Neuronal stem cell (in vitro differentiated cells): ENCODE data around the gene DNAJC9.

Experiments used
- DNase-seq: peaks from one replicate; pipeline ENCODE4 v3.0.0-alpha.2; 2013; ENCODE audit warnings: low spot score
- H2AFZ ChIP-seq: one replicate; pipeline ENCODE4 v1.6.1; 2013; ENCODE audit warnings: mild to moderate bottlenecking, low read length, inconsistent platforms
- H2AK5ac ChIP-seq: 2 replicates; pipeline ENCODE4 v1.6.1; 2013; ENCODE audit warnings: low read depth, mild to moderate bottlenecking, inconsistent platforms, low read length, moderate library complexity, mixed read lengths
- H2BK120ac ChIP-seq: 2 replicates; pipeline ENCODE4 v1.6.1; 2013; ENCODE audit warnings: low read depth, mild to moderate bottlenecking, inconsistent platforms, low read length, moderate library complexity, mixed read lengths
- H2BK12ac ChIP-seq: one replicate; pipeline ENCODE4 v1.6.1; 2013; ENCODE audit warnings: low read length, inconsistent platforms
- H2BK15ac ChIP-seq: 2 replicates; pipeline ENCODE4 v1.6.1; 2013; ENCODE audit warnings: mild to moderate bottlenecking, low read length, inconsistent platforms, mixed read lengths
- H2BK5ac ChIP-seq: one replicate; pipeline ENCODE4 v1.6.1; 2013; ENCODE audit warnings: inconsistent platforms, mild to moderate bottlenecking, low read length, moderate library complexity
- H3K14ac ChIP-seq: one replicate; pipeline ENCODE4 v1.6.1; 2013; ENCODE audit warnings: low read length, inconsistent platforms
- H3K18ac ChIP-seq: 2 replicates; pipeline ENCODE4 v1.6.1; 2013; ENCODE audit warnings: low read length, inconsistent platforms
- H3K23ac ChIP-seq: 2 replicates; pipeline ENCODE4 v1.6.1; 2013; ENCODE audit warnings: low read depth, mild to moderate bottlenecking, mixed read lengths, low read length, inconsistent platforms; ENCODE audit not compliant: poor library complexity
- H3K27ac ChIP-seq: replicated peaks from 3 replicates; pipeline ENCODE4 v1.5.1; 2013; ENCODE audit warnings: low read length, inconsistent platforms
- H3K27me3 ChIP-seq, 3 experiments: 2 replicates each; pipeline ENCODE4 v1.6.1; 2013; ENCODE audit warnings: low read length in 3 of 3, mild to moderate bottlenecking in 2 of 3, inconsistent platforms in 1 of 3, low read depth in 1 of 3, mixed read lengths in 1 of 3, moderate library complexity in 1 of 3; ENCODE audit not compliant: control insufficient read depth in 3 of 3, insufficient read depth in 3 of 3
- H3K36me3 ChIP-seq, 2 donors: replicated peaks in 1 of 2; 2 replicates each; pipeline ENCODE4 v1.6.1; 2013; ENCODE audit warnings: low read length in 2 of 2; ENCODE audit not compliant: control insufficient read depth in 2 of 2, insufficient read depth in 2 of 2
- H3K4ac ChIP-seq: 2 replicates; pipeline ENCODE4 v1.6.1; 2013; ENCODE audit warnings: inconsistent platforms, mild to moderate bottlenecking, low read length, moderate library complexity
- H3K4me1 ChIP-seq, 2 donors: 1 replicate in 1 of 2; 2 replicates in 1 of 2; pipeline ENCODE4 v1.6.1; 2013; ENCODE audit warnings: low read length in 2 of 2, low read depth in 1 of 2; ENCODE audit not compliant: control insufficient read depth in 2 of 2, insufficient read depth in 1 of 2
- H3K4me2 ChIP-seq: one replicate; pipeline ENCODE4 v1.6.1; 2013; ENCODE audit warnings: mild to moderate bottlenecking, low read length, inconsistent platforms; ENCODE audit not compliant: insufficient read depth, poor library complexity, severe bottlenecking
- H3K4me3 ChIP-seq, 2 donors: 2 replicates each; pipeline ENCODE4 v1.5.1; 2013; ENCODE audit warnings: low read length in 2 of 2, mild to moderate bottlenecking in 2 of 2, inconsistent platforms in 1 of 2, moderate library complexity in 1 of 2
- H3K79me1 ChIP-seq: one replicate; pipeline ENCODE4 v1.6.1; 2013; ENCODE audit warnings: low read depth, mild to moderate bottlenecking, inconsistent platforms, low read length, moderate library complexity
- H3K9ac ChIP-seq: one replicate; pipeline ENCODE4 v1.6.1; 2013; ENCODE audit warnings: mild to moderate bottlenecking, low read depth, low read length, inconsistent platforms; ENCODE audit not compliant: poor library complexity
- H3K9me3 ChIP-seq, 2 donors: replicated peaks in 1 of 2; 2 replicates each; pipeline versions ENCODE3 to v1.6.1; 2013; ENCODE audit warnings: low read length in 2 of 2, mild to moderate bottlenecking in 2 of 2, inconsistent platforms in 1 of 2, low read depth in 1 of 2, mixed read lengths in 1 of 2, moderate library complexity in 1 of 2; ENCODE audit not compliant: control insufficient read depth in 2 of 2, insufficient read depth in 1 of 2
- H4K8ac ChIP-seq: one replicate; pipeline ENCODE4 v1.6.1; 2013; ENCODE audit warnings: low read depth, mild to moderate bottlenecking, inconsistent platforms, low read length, moderate library complexity
- H4K91ac ChIP-seq: one replicate; pipeline ENCODE4 v1.6.1; 2013; ENCODE audit warnings: low read length, low read depth, mild to moderate bottlenecking, inconsistent platforms; ENCODE audit not compliant: poor library complexity
- WGBS, 2 donors: extraction: QIAGEN DNeasy Blood & Tissue Kit; methylation state at CpG; one replicate each; pipeline ENCODE4 v1.1.7; 2013; ENCODE audit warnings: missing lambda C conversion rate in 2 of 2, mixed read lengths in 1 of 2; ENCODE audit not compliant: insufficient read length in 2 of 2, insufficient replicate concordance in 1 of 2; ENCODE audit errors: extremely low coverage in 2 of 2; 5-methylcytosine and 5-hydroxymethylcytosine counted together

The DNAJC9 gene

GRCh38 chr10:73207883-73208282 lies 39.2 kb downstream of the DNAJC9 start:
- Histone ChIP-seq H2BK120ac (no peak overlapping the region), H3K4me2 (no peak overlapping the region), H3K4me3 (no peak overlapping the region), H3K4ac (no peak overlapping the region), H2BK15ac (no peak overlapping the region), H2BK12ac (no peak overlapping the region), H3K9me3 (peaks cover 0 to 9% of the 10 kb centered on the region in 2 donors), H4K8ac (no peak overlapping the region), H3K14ac (no peak overlapping the region), H3K27me3 (no peaks in the 10 kb centered on the region), H3K9ac (no peak overlapping the region), H2AK5ac (no peak overlapping the region), H3K4me1 (no peaks in the 10 kb centered on the region), H4K91ac (no peak overlapping the region), H3K27ac (no peak overlapping the region), H3K18ac (no peak overlapping the region), H2BK5ac (no peak overlapping the region), H3K23ac (no peak overlapping the region), H3K36me3 (peaks cover 4 to 56% of the 10 kb centered on the region in 2 donors), H3K79me1 (no peaks in the 10 kb centered on the region), H2AFZ (no peak overlapping the region)
- no CpG with 5 or more reads among the region's 2 CpGs for WGBS, 2 donors
- DNase-seq, result no peak

- Histone ChIP-seq H3K27me3 (no peaks in the 10 kb centered on the region), H3K79me1 (no peaks in the 10 kb centered on the region), H3K9ac (no peak overlapping the region), H2BK120ac (no peak overlapping the region), H3K23ac (no peak overlapping the region), H4K8ac (no peak overlapping the region), H3K18ac (no peak overlapping the region), H3K4me3 (no peak overlapping the region), H2BK15ac (no peak overlapping the region), H3K4me1 (no peaks in the 10 kb centered on the region), H2AFZ (no peak overlapping the region), H3K4ac (no peak overlapping the region), H3K27ac (no peak overlapping the region), H3K9me3 (peaks cover 0 to 9% of the 10 kb centered on the region in 2 donors), H2BK12ac (no peak overlapping the region), H3K14ac (no peak overlapping the region), H3K36me3 (peaks cover 4 to 48% of the 10 kb centered on the region in 2 donors), H2AK5ac (no peak overlapping the region), H3K4me2 (no peak overlapping the region), H4K91ac (no peak overlapping the region), H2BK5ac (no peak overlapping the region)
- WGBS, 2 donors, result no CpG with 5 or more reads among the region's 5 CpGs
- no peak for DNase-seq
Observed at GRCh38 chr10:73206385-73206784, 40.7 kb downstream of the DNAJC9 start.

DNA sequence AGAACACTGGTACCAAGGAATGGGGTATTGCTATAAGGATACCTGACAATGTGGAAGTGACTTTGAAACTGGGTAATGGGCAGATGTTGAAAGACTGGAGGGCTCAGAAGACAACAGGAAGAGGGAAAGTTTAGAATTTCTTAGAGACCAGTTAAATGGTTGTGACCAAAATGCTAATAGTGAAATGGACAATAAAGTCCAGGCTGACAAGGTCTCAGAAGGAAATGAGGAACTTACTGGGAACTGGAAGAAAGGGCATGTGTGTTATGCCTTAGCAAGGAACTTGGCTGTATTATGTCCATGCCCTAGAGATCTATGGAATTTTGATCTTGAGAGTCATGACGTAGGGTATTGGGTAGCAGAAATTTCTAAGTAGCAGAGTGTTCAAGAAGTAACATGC lies 41.2 kb downstream of the DNAJC9 start:
- Histone ChIP-seq H3K27me3 (no peaks in the 10 kb centered on the region), H2BK12ac (no peak overlapping the region), H2AK5ac (no peak overlapping the region), H2AFZ (no peak overlapping the region), H2BK15ac (no peak overlapping the region), H3K4ac (no peak overlapping the region), H2BK5ac (no peak overlapping the region), H3K18ac (no peak overlapping the region), H3K36me3 (peaks cover 2 to 46% of the 10 kb centered on the region in 2 donors), H3K9ac (no peak overlapping the region), H3K23ac (no peak overlapping the region), H3K4me1 (no peaks in the 10 kb centered on the region), H4K8ac (no peak overlapping the region), H2BK120ac (no peak overlapping the region), H3K27ac (no peak overlapping the region), H3K4me3 (no peak overlapping the region), H3K79me1 (no peaks in the 10 kb centered on the region), H3K9me3 (peaks cover 0 to 9% of the 10 kb centered on the region in 2 donors), H3K14ac (no peak overlapping the region), H4K91ac (no peak overlapping the region), H3K4me2 (no peak overlapping the region)
- DNase-seq, result no peak
- WGBS, 2 donors, result no CpG with 5 or more reads among the region's 1 CpG

GRCh38 chr10:73205081-73205480 lies 42.0 kb downstream of the DNAJC9 start:
- H2AK5ac ChIP-seq, result no peak overlapping the region
- no peak overlapping the region for H3K27ac ChIP-seq
- no peaks in the 10 kb centered on the region for H3K27me3 ChIP-seq
- H3K79me1 ChIP-seq, result no peaks in the 10 kb centered on the region
- no peak overlapping the region for H2BK5ac ChIP-seq
- no peak for DNase-seq
- no peaks in the 10 kb centered on the region for H3K4me1 ChIP-seq
- H2BK12ac ChIP-seq, result no peak overlapping the region
- no peak overlapping the region for H3K14ac ChIP-seq
- H3K18ac ChIP-seq, result no peak overlapping the region
- no peak overlapping the region for H3K4me3 ChIP-seq
- no peak overlapping the region for H3K23ac ChIP-seq
- H3K4ac ChIP-seq, result no peak overlapping the region
- no peak overlapping the region for H2AFZ ChIP-seq
- H4K91ac ChIP-seq, result no peak overlapping the region
- peaks cover 1 to 41% of the 10 kb centered on the region in 2 donors for H3K36me3 ChIP-seq
- no peak overlapping the region for H2BK15ac ChIP-seq
- H3K9me3 ChIP-seq, result peaks cover 0 to 9% of the 10 kb centered on the region in 2 donors
- H3K4me2 ChIP-seq, result no peak overlapping the region
- no CpG with 5 or more reads among the region's 3 CpGs for WGBS, 2 donors
- H3K9ac ChIP-seq, result no peak overlapping the region
- no peak overlapping the region for H4K8ac ChIP-seq
- no peak overlapping the region for H2BK120ac ChIP-seq
